Measurements from ENCODE around the gene GNG3.
"Not testable (repeated sequence)": the region's sequence is repeated elsewhere in the genome, so short reads cannot be mapped to it uniquely, and the experiment has no call there.

The GNG3 gene

GRCh38 chr11:62688491-62688890, 19.0 kb upstream of the GNG3 start:
- DNase-seq, result no peak

GRCh38 chr11:62689421-62690183, 17.9 kb upstream of the GNG3 start, which contains the start of gene LRRN4CL:
TSS of gene LRRN4CL (minus strand) at chr11:62689530. CDS start at chr11:62688508, 1,022 bp downstream.
- no peak for DNase-seq

- DNase-seq, result not testable (repeated sequence)
Measured at GRCh38 chr11:62693624-62694023, 13.9 kb upstream of the GNG3 start.

GRCh38 chr11:62694455-62695167, 12.9 kb upstream of the GNG3 start:
- DNase-seq, result peak; percentile 92

GRCh38 chr11:62702246-62702645, 5.2 kb upstream of the GNG3 start:
- DNase-seq, result no peak

- DNase-seq, result not testable (repeated sequence)
Measured at GRCh38 chr11:62703921-62704320, 3.6 kb upstream of the GNG3 start.

- DNase-seq, result peak; percentile 64
Measured at GRCh38 chr11:62705413-62705812, 2.1 kb upstream of the GNG3 start.

- peak; percentile 99 for DNase-seq
Measured at GRCh38 chr11:62705880-62706849, 1.3 kb upstream of the GNG3 start.

GRCh38 chr11:62706850-62707247, 627 bp upstream of the GNG3 start:
- DNase-seq, result no peak

- peak; percentile 58 for DNase-seq
Measured at GRCh38 chr11:62708392-62708791, 916 bp downstream of the GNG3 start.

- peak; percentile 52 for DNase-seq
Measured at GRCh38 chr11:62708793-62709192, 1.3 kb downstream of the GNG3 start.

- peak; percentile 100 for DNase-seq
Measured at GRCh38 chr11:62709247-62710000, 1.9 kb downstream of the GNG3 start.

- DNase-seq, result peak; percentile 52
Measured at GRCh38 chr11:62710001-62710345, 2.5 kb downstream of the GNG3 start.

- no peak for DNase-seq
Measured at GRCh38 chr11:62712276-62712812, 4.9 kb downstream of the GNG3 start.

- DNase-seq, result no peak
Measured at GRCh38 chr11:62712861-62713260, 5.4 kb downstream of the GNG3 start.

GRCh38 chr11:62713343-62713742, 5.9 kb downstream of the GNG3 start:
- DNase-seq, result no peak

- DNase-seq, result no peak
Measured at GRCh38 chr11:62715150-62716130, 8.0 kb downstream of the GNG3 start.

GRCh38 chr11:62716206-62716605, 8.7 kb downstream of the GNG3 start:
- DNase-seq, result no peak

- DNase-seq, result no peak
Measured at GRCh38 chr11:62716816-62717215, 9.3 kb downstream of the GNG3 start.

GRCh38 chr11:62719302-62719978, 12.0 kb downstream of the GNG3 start:
- DNase-seq, result no peak

All from hematopoietic multipotent progenitor cell treated with erythropoietin and hydrocortisone succinate and interleukin-3 and kit ligand, for 4 days (in vitro differentiated cells).